OCI-LY1 (cell line): ENCODE measurements around the gene EXOC7.

Source experiments
- CTCF ChIP-seq: fragments of 200-600 bp; sonication (generic), shearing (Covaris generic); IDR thresholded peaks from 2 replicates; pipeline ENCODE4 v1.5.1; 2017; ENCODE audit warnings: mild to moderate bottlenecking, antibody characterized with exemption, low read length, moderate library complexity, mixed read lengths
- EZH2 ChIP-seq: fragments of 200-600 bp; sonication (generic), shearing (Covaris generic); IDR thresholded peaks from 2 replicates; pipeline ENCODE4 v1.8.0; 2017; ENCODE audit warnings: borderline replicate concordance, mixed run types, mild to moderate bottlenecking, antibody characterized with exemption, low read length, moderate library complexity, mixed read lengths

GRCh38 chr17:76123191-76123499 lies 19.6 kb upstream of the EXOC7 start:
- TF ChIP-seq CTCF (no peak), EZH2 (no peak)
